HG03565 (cell line): ENCODE data around the gene CFAP410.

ENCODE experiments used
- ATAC-seq: cut with Tn5 transposase; IDR thresholded peaks from one replicate; pipeline ENCODE4 v1.9.1; 2021; ENCODE audit warnings: mild to moderate bottlenecking, moderate library complexity; ENCODE audit not compliant: unreplicated experiment

Gene CFAP410

DNA sequence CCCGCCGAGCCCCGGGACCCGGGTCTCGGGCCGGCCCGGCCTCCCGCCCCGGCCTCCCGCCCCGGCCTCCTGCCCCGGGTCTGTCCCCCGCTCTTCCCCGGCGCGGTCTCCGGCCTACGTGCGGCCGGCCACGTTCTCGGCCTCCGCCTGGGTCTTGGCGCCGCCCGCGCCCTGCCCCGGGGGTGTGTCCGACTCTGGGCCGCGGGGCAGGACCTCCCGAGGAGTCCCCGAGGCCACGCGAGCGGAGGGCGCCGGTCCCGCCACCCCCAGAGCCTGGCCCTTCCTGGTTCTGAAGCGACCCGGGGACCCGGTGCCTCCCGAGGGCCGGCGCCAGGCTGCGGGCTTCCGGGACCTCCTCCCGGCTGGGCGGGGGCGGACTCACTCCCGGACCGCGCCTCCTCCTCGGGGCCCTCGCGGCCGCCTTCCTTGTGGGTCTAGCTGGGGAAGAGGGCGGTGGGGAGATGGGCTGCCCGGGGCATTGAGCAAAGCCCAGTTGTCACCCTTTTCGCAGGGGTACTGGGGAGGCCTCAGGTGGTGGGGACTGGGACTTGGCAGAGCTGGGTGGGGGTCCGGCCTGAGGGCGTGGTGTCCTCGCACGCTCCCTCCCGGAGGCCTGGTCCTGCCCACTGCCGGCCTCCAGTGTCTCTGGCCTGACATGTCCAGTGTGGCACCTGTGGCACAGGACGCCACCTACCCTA, 38.8 kb downstream of the CFAP410 start:
- ATAC-seq = peak; percentile 9

DNA sequence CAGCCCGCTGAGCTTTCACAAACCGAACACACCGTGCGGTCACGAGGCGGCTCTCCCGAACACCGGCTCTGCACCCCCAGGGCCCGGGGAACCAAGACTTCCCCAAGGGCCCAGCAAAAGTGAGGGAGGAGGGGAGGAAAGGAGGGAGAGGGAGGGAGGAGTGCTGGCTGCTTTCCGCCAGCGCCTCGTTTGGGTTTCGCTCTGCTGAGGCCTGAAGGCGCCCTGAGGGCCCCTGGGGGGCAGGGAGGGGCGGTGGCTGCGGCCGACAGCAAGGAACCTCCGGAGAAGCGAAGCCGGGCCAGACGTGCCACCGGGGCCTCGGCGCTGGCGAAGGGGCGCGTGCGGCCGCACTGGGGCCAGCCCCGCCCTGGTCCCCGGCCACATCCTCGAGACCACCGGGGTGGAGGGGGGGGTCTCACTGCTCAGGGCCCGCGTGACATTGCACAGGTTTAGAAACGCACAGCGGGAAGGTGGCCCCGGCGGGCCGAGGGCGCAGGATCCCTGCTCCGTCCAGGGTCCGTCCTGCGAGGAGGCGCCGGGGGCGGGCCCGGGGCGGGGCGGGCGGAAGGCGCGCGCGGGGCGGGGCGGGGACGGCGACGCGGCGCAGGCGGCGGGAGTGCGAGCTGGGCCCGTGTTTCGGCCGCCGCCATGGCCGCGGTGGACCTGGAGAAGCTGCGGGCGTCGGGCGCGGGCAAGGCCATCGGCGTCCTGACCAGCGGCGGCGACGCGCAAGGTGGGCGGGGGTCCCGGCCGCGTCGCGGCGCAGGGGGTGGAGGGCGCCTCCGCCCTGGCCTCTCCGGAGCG, 39.5 kb downstream of the CFAP410 start, which contains the start of gene PFKL:
PFKL (plus strand) TSS at position 596 of the 804 bp plus-strand sequence; CDS start at position 649, 53 bp downstream.
- peak; percentile 39 for ATAC-seq

DNA sequence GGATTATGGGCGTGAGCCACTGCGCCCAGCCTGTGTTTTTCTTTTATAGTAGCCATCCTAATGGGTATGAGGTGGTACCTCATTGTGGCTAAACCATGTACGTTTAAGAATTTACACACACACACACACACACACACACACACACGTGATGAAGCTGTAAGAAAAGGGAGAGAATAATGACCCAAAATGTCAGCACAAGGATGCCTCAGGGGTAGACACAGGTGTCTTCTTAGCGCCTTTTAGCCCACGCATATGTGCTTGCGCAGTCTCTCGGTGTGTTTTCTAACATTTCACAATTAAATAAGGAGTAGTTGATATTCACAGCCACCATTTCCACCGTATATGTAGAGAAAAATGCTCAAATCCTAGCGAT, 40.1 kb downstream of the CFAP410 start:
- no peak for ATAC-seq

DNA sequence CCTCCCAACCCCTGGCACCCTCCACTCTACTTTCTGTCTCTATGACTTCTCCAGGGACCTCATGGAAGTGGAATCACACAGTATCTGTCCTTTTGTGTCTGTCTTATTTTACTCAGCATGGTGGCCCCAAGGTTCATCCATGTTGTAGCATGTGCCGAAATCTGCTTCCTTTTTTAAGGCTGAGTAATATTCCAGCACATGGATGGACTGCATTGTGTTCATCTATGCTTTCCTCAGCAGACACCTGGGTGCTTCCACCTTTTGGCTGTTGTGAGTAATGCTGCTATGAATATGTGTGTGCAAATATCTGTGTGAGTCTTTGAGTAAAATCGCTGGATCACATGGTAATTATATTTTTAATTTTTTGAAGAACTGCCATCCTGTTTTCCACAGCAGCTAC, 40.9 kb downstream of the CFAP410 start:
- no peak for ATAC-seq

DNA sequence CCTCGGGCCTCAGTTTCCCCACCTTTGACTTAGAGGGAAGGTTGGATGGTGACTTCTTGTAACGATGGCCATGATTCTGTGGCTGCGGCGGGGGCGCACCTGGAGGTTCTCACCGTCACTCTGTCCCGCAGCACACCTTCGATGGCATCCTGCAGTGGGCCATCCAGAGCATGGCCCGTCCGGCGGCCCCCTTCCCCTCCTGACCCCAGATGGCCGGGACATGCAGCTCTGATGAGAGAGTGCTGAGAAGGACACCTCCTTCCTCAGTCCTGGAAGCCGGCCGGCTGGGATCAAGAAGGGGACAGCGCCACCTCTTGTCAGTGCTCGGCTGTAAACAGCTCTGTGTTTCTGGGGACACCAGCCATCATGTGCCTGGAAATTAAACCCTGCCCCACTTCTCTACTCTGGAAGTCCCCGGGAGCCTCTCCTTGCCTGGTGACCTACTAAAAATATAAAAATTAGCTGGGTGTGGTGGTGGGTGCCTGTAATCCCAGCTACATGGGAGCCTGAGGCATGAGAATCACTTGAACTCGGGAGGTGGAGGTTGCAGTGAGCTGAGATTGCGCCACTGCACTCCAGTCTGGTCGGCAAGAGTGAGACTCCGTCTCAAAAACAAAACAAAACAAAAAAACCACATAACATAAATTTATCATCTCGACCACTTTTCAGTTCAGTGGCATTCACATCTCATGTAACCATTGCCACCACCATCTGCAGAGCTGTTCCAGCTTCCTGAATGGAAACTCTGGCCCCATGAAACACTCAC, 41.5 kb downstream of the CFAP410 start:
- no peak for ATAC-seq

DNA sequence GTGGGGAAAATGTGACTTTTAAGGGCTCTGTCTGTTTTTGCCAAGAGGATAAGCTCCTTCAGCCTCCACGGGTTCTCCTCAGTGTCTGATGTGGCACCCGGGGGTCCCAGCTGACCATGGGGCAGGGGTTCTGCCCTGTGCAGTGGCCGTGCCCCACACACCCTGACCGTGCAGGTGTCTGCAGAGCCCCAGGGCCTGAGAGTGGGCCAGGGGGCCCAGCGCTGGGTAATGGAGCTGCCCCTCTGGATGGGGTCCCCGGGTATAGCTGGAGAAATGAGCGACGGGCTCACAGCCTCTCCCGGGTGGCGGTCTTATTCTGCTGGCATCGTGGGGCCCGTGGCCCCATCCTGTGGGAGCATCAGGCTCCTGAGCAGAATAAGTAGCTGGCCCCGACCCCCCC, 42.3 kb downstream of the CFAP410 start:
- ATAC-seq = no peak

DNA sequence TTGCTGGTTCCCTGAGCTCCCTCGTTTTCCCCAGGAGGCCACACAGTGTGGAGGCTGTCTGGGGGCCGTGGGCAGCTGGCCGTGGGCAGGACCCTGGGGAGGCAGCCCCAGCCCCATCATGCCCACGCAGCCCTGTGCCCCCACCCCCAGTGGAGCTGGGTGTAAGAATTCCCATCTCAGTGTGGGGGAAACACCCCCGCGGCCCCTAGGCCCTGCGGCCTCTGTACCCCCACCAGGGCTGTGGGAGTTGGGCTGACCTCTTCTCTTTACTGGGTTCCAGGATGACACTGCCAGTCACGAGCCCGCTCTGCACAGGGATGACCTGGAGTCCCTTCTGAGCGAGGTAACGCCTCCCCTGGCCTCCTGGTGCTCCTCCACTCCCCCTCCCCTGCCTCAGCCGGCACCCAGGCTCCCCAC, 43.1 kb downstream of the CFAP410 start:
- no peak for ATAC-seq

DNA sequence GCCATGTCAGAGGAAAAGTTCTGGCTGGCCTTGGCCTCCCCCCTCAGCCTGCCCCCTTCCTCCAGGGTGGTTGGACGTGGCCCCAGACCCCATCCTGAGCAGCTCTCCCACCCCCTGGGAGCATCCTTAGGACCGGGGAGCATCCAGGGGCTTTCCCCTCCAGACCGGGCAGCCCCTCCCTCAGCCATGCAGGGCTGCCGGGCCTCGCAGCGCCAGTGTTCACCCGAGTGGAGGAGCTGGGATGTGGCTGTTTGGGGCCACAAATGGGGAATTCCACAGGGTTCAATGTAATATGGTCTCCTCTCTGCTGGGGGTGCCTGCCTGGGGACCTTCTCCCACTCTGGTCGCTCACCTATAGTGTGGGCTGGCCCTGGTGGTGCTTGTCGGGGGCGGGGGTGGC, 43.5 kb downstream of the CFAP410 start:
- no peak for ATAC-seq

DNA sequence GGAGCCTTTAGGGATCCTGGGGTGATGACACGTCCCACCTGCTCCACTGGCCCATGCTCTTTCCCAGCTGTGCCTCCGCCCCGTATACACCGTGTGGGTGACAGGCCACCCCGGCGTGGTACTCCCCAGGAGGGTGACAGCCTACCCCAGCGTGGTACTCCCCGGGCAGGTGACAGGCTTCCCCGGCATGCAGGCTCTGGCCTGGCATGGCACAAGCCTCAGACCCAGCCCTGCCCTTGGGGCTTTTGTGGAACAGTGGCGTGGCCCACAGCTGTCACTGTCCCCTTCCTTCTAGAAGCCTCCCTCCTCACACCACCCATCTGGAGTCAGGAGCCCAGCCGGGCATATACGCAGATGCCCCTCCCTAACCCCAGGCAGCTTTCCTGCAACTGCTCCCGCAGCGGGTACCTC, 44.0 kb downstream of the CFAP410 start:
- ATAC-seq = no peak

DNA sequence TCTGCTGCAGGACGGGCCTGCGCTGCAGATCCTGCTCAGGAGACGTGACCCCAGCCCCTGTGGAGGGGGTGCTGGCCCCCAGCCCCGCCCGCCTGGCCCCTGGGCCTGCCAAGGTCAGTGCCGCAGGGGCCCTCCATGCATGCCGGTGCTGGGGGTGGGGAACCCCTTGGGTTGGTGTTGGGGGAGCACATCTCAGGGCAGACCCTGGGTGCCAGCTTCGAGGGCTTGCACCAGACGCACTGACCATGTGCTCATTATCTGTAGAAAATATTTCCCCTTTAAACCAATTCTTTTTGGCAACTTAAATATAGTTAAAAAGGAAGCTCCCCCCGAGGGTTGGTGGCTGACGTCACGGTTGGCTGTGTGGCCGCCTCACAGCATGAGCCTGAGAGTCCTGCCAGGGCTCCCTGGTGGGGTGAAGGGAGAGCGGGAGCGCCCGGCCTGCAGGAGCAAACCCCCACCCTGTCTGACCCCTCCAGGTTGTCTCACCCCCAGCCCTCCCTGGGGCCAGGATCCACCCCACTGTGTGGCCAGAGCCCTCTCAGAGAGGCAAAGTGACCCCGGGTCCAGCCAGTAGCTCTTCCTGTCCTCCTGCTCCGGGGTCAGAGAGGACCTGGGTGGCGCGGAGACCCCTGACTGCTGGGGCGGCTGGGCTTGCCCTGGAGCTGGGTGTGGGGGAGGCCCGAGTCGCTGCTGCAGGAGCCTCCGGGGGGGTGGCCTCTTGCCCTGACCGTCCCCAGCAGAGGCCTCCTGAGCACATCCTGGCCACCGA, 44.6 kb downstream of the CFAP410 start:
- ATAC-seq = no peak

DNA sequence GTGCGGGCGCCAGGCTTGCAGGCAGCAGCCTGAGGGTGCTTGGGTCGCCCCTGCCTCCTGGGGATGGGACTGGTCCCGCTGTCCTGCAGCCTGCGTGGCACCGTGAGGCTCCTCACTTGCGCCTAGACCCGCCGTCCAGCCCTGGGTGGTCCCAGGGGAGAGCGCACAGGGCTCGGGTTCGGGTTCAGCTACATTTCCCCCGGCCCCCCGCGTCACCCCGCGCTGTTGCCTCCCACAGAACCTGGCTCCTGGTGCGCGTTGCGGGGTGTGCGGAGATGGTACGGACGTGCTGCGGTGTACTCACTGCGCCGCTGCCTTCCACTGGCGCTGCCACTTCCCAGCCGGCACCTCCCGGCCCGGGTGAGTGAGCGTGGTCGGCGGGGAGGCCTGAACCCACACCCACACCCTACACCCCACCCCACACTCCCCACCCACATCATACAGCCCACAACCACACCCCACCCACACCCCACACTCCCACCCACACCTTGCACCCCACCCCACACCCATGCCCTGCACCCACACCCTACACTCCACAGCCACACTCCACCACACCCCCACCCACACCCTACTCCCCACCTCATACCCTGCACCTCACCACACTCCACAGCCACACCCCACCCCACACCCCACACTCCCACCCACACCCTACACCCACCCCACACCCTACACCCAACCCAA, 45.5 kb downstream of the CFAP410 start:
- ATAC-seq = no peak

DNA sequence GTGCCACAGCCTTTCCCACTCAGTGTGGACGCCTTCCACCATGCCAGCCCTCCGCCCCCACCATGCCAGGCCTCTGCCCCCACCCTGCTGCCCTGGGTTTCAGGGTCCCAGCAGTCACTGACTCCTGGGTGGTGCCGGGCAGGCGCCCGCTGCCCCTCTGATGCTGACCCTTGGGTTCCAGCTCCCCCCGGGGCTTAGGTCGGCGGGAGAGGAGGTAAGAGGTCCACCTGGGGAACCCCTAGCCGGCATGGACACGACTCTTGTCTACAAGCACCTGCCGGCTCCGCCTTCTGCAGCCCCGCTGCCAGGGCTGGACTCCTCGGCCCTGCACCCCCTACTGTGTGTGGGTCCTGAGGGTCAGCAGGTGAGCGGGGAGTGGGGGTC, 46.4 kb downstream of the CFAP410 start:
- ATAC-seq = no peak

DNA sequence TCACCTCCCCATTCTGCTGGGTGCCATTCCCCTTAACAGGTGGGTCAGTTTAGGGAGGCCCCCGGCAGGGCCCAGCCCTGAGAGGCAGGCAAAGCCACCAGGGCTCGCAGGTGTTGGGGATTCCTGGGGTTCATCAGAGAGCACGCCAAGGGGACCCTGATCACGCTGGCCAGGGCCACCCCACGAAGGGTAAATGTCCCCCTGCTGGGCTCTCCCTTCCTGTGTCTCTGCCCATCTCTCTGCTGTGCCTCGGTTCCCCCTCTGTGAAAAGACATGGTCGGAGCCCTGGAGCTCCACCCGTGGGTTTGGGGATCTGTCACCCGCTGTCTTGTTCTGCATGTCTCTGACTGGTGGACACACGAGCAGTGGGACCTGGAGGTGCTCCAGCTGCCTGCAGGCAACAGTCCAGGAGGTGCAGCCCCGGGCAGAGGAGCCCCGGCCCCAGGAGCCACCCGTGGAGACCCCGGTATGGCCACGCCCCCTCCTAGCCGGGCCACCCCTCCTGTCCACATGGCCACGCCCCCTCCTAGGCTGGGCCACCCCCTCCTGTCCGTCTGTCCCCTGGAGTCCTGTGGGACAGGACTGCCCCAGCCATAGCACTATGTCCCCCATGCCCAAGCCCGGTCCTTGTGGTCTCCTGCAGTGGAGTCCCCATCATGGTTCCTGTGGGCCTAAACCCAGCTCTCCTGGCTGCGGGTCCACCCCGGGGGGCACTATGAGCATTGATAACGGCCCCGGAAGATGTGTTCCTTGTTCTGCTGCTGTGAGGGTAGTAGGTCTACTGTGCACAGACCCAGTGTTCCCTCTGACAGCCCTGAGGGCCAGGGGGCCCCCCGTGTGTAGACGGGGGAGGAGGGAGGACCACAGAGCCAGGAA, 47.0 kb downstream of the CFAP410 start:
- ATAC-seq = no peak

DNA sequence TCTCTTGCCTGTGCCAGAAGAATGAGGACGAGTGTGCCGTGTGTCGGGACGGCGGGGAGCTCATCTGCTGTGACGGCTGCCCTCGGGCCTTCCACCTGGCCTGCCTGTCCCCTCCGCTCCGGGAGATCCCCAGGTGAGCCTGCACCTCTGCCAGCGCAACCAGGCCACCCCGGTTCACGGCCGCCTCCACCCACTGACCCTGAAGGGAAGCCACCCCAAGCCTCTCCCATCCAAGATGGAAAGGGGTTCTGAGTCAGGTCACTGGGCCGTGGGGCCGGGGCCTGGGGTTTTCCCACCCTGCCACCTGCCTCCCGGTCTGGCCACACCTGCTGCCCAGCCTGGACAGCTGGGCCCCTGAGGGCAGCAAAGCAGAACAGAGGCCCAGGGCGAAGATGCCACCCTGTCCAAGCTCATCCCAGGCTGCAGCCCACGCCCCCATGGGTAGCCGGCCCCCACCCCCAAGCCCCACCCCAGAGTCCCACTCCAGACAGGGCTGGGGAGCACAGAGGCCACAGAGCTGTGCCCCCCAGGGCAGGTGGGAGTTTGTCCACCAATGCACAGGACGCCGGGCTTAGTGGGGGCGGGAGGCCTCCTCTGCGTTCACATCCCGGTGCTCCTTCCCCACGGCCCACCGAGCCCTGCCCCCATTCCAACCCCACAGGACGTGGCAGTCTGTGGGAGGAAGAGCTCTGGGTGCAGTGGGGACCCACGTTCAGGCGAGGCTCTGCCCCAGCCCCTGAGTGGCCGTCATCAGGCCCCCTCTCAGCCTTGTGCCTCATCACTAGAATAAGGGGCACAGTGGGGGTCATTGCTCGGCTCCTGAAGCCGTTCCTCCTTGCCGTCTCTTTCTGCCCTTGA, 47.9 kb downstream of the CFAP410 start:
- no peak for ATAC-seq

DNA sequence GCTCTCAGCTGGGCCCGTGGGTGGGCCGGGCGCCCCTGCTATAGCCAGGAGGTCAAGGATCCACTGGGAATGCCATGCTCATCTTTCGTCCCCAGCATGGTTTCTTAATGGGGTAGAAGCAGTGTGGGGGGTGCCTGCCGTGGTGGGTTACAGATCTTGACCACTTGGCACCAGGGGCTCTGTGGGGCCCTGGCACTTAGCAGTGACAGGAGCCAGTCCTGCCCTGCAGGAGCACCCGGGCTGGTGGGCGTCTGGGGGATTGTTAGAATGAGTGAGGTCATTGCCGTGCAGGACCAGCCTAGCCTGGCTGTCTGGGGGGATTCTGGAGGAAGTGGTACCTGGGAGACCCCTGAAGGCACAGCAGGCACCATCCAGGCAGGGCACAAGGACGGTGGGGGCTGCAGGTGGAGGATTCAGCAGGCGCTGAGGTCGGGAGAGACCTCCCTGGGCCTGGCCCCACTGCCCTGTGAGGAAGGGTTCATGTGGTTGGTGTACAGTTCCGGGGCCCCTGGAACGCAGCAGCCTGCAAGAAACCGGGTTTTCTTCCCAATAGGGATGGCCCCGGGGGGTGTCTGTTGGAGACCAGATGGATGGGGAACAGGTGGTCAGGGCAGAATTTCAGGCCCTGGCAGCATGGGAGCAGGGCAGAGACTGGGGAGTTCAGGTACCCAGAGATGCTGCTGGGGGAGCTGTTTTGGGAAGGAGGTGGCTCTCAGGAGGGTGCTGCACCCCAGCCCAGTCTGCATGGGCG, 48.7 kb downstream of the CFAP410 start:
- ATAC-seq = no peak

DNA sequence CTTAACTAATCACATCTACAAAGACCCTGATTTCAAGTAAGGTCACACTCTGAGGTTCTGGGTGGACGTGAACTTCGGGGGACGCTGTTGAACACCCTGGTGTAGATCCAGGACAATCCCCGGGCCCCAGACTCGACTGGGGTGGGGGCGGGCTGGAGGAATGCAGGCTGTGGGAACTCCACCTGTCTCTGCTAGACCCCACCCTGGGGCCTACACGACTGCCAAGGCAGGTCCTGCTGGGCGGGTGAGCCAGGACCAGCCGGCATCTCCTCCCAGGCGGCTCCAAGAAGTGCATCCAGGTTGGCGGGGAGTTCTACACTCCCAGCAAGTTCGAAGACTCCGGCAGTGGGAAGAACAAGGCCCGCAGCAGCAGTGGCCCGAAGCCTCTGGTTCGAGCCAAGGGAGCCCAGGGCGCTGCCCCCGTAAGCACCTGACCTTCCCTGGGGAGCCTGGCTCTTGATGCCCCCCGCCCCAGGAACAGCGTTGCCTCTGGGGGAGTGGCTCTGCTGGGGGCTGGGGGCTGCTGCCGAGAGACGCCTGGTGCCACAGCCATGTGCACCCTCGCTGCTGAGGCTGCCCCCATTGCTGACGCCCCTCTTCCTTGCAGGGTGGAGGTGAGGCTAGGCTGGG, 49.7 kb downstream of the CFAP410 start:
- no peak for ATAC-seq
